OCI-LY7 (cell line): ENCODE measurements around the gene TACR2. TPM values are rescaled to one million over a fixed set of nuclear protein-coding genes. Genes with fewer than 3 reads are reported as not detected.

Experiments used
- BruUV-seq: library from RNA; stranded (reverse); fragments of 400-500 nt; replicated peaks from 2 replicates; lab custom pipeline; 2021; lab: Mats Ljungman, UMichigan
- CTCF ChIA-PET: fragments of 300-600 bp; sonication (Branson Sonifier 250); formaldehyde crosslinking; loops from one replicate; lab custom pipeline; 2022; ENCODE audit warnings: antibody characterized with exemption; ENCODE audit not compliant: unreplicated experiment; lab: Charles Lee
- POLR2A ChIA-PET: fragments of 300-600 bp; sonication (Branson Sonifier 250); formaldehyde crosslinking; loops from one replicate; lab custom pipeline; 2022; ENCODE audit warnings: antibody characterized with exemption; lab: Charles Lee
- DNase-seq: peaks from one replicate; pipeline ENCODE4 v3.0.0-alpha.2; 2015; ENCODE audit warnings: low spot score
- H2AFZ ChIP-seq: fragments of 200-600 bp; sonication (generic), shearing (Covaris generic); 2 replicates; pipeline ENCODE4 v1.6.1; 2014; ENCODE audit warnings: mild to moderate bottlenecking, antibody characterized with exemption, low read length, moderate library complexity
- H3K27ac ChIP-seq: fragments of 200-600 bp; sonication (generic); 2 replicates; pipeline ENCODE4 v1.5.1; 2014; ENCODE audit warnings: mixed run types, low read depth, mild to moderate bottlenecking, moderate library complexity, low read length, inconsistent platforms; ENCODE audit not compliant: poor library complexity, severe bottlenecking
- H3K36me3 ChIP-seq: fragments of 200-600 bp; sonication (generic); 2 replicates; pipeline ENCODE4 v1.6.1; 2014; ENCODE audit warnings: mild to moderate bottlenecking, antibody characterized with exemption, low read length, moderate library complexity, mixed read lengths; ENCODE audit not compliant: insufficient read depth
- H3K4me1 ChIP-seq: fragments of 200-600 bp; sonication (generic); 2 replicates; pipeline ENCODE4 v1.5.1; 2014; ENCODE audit warnings: mild to moderate bottlenecking, low read length; ENCODE audit not compliant: insufficient read depth, poor library complexity, severe bottlenecking
- H3K4me2 ChIP-seq: fragments of 200-600 bp; sonication (generic); 2 replicates; pipeline ENCODE4 v1.6.1; 2014; ENCODE audit warnings: mild to moderate bottlenecking, low read length
- H3K4me3 ChIP-seq: fragments of 200-600 bp; sonication (generic); 2 replicates; pipeline ENCODE4 v1.5.1; 2014; ENCODE audit warnings: mild to moderate bottlenecking, low read depth, low read length; ENCODE audit not compliant: poor library complexity, severe bottlenecking
- H3K79me2 ChIP-seq: fragments of 200-600 bp; sonication (generic); 2 replicates; pipeline ENCODE4 v1.6.1; 2016; ENCODE audit warnings: low read depth, mild to moderate bottlenecking, low read length, moderate library complexity, mixed read lengths; ENCODE audit not compliant: insufficient read depth
- H3K9me2 ChIP-seq: fragments of 200-600 bp; sonication (generic); 2 replicates; pipeline ENCODE4 v1.6.1; 2016; ENCODE audit warnings: mild to moderate bottlenecking, low read length, mixed read lengths; ENCODE audit not compliant: insufficient read depth
- H3K9me3 ChIP-seq: fragments of 200-600 bp; sonication (generic); 2 replicates; pipeline ENCODE4 v1.6.1; 2014; ENCODE audit warnings: mild to moderate bottlenecking, mixed run types, low read length, mixed read lengths
- H4K20me1 ChIP-seq: fragments of 200-600 bp; sonication (generic); 2 replicates; pipeline ENCODE4 v1.6.1; 2014; ENCODE audit warnings: mild to moderate bottlenecking, antibody characterized with exemption, low read length, moderate library complexity, mixed read lengths; ENCODE audit not compliant: insufficient read depth
- CTCF ChIP-seq: fragments of 200-600 bp; sonication (generic); conservative IDR thresholded peaks from 2 replicates; pipeline ENCODE4 v1.5.1; 2014; ENCODE audit warnings: mild to moderate bottlenecking, antibody characterized with exemption, low read length, moderate library complexity, mixed read lengths
- EZH2phosphoT487 ChIP-seq: fragments of 200-600 bp; sonication (generic); IDR thresholded peaks from 2 replicates; pipeline ENCODE4 v1.6.1; 2018; ENCODE audit warnings: low read depth, borderline replicate concordance, mild to moderate bottlenecking, mixed run types, antibody characterized with exemption, low read length, moderate library complexity, mixed read lengths
- intact Hi-C: fragments of 100-400 bp; cut with micrococcal nuclease; formaldehyde crosslinking; loops from one replicate; pipeline ENCODE4 v1.10.0; 2022; ENCODE audit not compliant: unreplicated experiment
- total RNA-seq, 2 experiments: library from RNA; depleted of rRNA in 1 of 2; stranded (reverse); fragments of >200 nt in 1 of 2; shearing (Covaris generic) in 1 of 2; gene quantifications; 2 replicates each; pipeline ENCODE4 v1.2.3, GENCODE V29; 2014 to 2022

The TACR2 gene
- total RNA-seq, 2 experiments from 2014 or later = not detected

- no peaks in the 10 kb centered on the region for H4K20me1 ChIP-seq
- 0 out of 2 replicates have a peak, but pooled peaks cover 4% of the 10 kb centered on the region for H3K36me3 ChIP-seq
- H3K27ac ChIP-seq = no peak overlapping the region
- no peaks in the 10 kb centered on the region for H3K79me2 ChIP-seq
- intact Hi-C loops = no loop called here
- no peak for TF ChIP-seq EZH2phosphoT487
- TF ChIP-seq CTCF = no peak
- H3K4me3 ChIP-seq = no peak overlapping the region
- no peak overlapping the region for H3K4me2 ChIP-seq
- BruUV-seq = no TSS peak
- ChIA-PET POLR2A (interaction anchor here (0.6 kb wide), 2 partner anchors 144 to 585 kb away, joined by 3 read pairs; no protein-coding TSS in a partner anchor), CTCF (no interaction called here)
- DNase-seq = no peak
- no peaks in the 10 kb centered on the region for H3K9me2 ChIP-seq
- no peak overlapping the region for H2AFZ ChIP-seq
- H3K4me1 ChIP-seq = peaks cover 7% of the 10 kb centered on the region
- H3K9me3 ChIP-seq = no peaks in the 10 kb centered on the region
Measured at GRCh38 chr10:69382382-69383117, 34.2 kb downstream of the TACR2 start.

- Histone ChIP-seq H3K4me2 (no peak overlapping the region), H3K4me1 (peaks cover 7% of the 10 kb centered on the region), H3K9me3 (no peaks in the 10 kb centered on the region), H3K36me3 (0 out of 2 replicates have a peak, but pooled peaks cover 4% of the 10 kb centered on the region), H3K79me2 (no peaks in the 10 kb centered on the region), H4K20me1 (no peaks in the 10 kb centered on the region), H3K9me2 (no peaks in the 10 kb centered on the region), H3K4me3 (no peak overlapping the region), H3K27ac (no peak overlapping the region), H2AFZ (no peak overlapping the region)
- ChIA-PET POLR2A (no interaction called here), CTCF (no interaction called here)
- no peak for DNase-seq
- no TSS peak for BruUV-seq
- TF ChIP-seq EZH2phosphoT487 = no peak
- no peak for TF ChIP-seq CTCF
- intact Hi-C loops = no loop called here
Measured at GRCh38 chr10:69379800-69380199, 36.9 kb downstream of the TACR2 start.

- Histone ChIP-seq H3K79me2 (no peaks in the 10 kb centered on the region), H3K27ac (no peak overlapping the region), H3K9me2 (no peaks in the 10 kb centered on the region), H3K9me3 (no peaks in the 10 kb centered on the region), H3K36me3 (0 out of 2 replicates have a peak, but pooled peaks cover 4% of the 10 kb centered on the region), H3K4me2 (no peak overlapping the region), H2AFZ (no peak overlapping the region), H3K4me1 (peaks cover 7% of the 10 kb centered on the region), H3K4me3 (no peak overlapping the region), H4K20me1 (no peaks in the 10 kb centered on the region)
- TF ChIP-seq CTCF = no peak
- TF ChIP-seq EZH2phosphoT487 = no peak
- intact Hi-C loops = no loop called here
- POLR2A ChIA-PET = no interaction called here
- DNase-seq = no peak
- CTCF ChIA-PET = no interaction called here
- BruUV-seq = no TSS peak
Measured at GRCh38 chr10:69377933-69378332, 38.8 kb downstream of the TACR2 start.
